H1 (cell line): ENCODE measurements around the gene SHISA6. TPM values are rescaled to one million over a fixed set of nuclear protein-coding genes. Genes with fewer than 3 reads are reported as not detected.

Experiments
- CTCF ChIA-PET: fragments of 300-600 bp; sonication (Branson Sonifier 250); formaldehyde crosslinking; loops from one replicate; lab custom pipeline; 2021; ENCODE audit not compliant: partially characterized antibody; lab: Charles Lee
- POLR2A ChIA-PET: fragments of 300-600 bp; sonication (Branson Sonifier 250); formaldehyde crosslinking; loops from one replicate; lab custom pipeline; 2021; ENCODE audit warnings: inconsistent platforms; ENCODE audit not compliant: partially characterized antibody; lab: Charles Lee
- DNase-seq, 2 experiments: peaks; one replicate each; pipeline versions ENCODE4 v3.0.0 to v3.0.0-alpha.2; 2010 to 2022; ENCODE audit warnings: low spot score in 2 of 2, low read depth in 1 of 2, mixed read lengths in 1 of 2
- FAIRE-seq: peaks from 2 replicates; lab custom pipeline; 2011; peaks lifted over from hg19 to GRCh38; lab: Jason Lieb, UNC
- H2AFZ ChIP-seq: 2 replicates; pipeline ENCODE4 v1.8.1; 2012; ENCODE audit warnings: low read length, inconsistent platforms
- H2AK5ac ChIP-seq: 2 replicates; pipeline ENCODE4 v1.6.1; 2013; ENCODE audit warnings: low read depth, low read length
- H2BK120ac ChIP-seq: replicated peaks from 2 replicates; pipeline ENCODE3; 2013; ENCODE audit warnings: low read depth, low read length, inconsistent platforms
- H2BK12ac ChIP-seq: 2 replicates; pipeline ENCODE4 v1.6.1; 2013; ENCODE audit warnings: low read depth, low read length
- H2BK15ac ChIP-seq: 2 replicates; pipeline ENCODE4 v1.6.1; 2013; ENCODE audit warnings: low read length
- H2BK20ac ChIP-seq: 2 replicates; pipeline ENCODE4 v1.6.1; 2013; ENCODE audit warnings: low read length
- H2BK5ac ChIP-seq: 2 replicates; pipeline ENCODE4 v1.6.1; 2013; ENCODE audit warnings: low read depth, low read length
- H3K14ac ChIP-seq: 2 replicates; pipeline ENCODE4 v1.6.1; 2013; ENCODE audit warnings: inconsistent platforms; ENCODE audit not compliant: insufficient read length
- H3K18ac ChIP-seq: 2 replicates; pipeline ENCODE4 v1.6.1; 2013; ENCODE audit warnings: low read length; ENCODE audit errors: extremely low read depth
- H3K23ac ChIP-seq: 2 replicates; pipeline ENCODE4 v1.6.1; 2013; ENCODE audit warnings: inconsistent platforms; ENCODE audit not compliant: insufficient read length
- H3K23me2 ChIP-seq: 2 replicates; pipeline ENCODE4 v1.6.1; 2013; ENCODE audit warnings: low read depth, low read length
- H3K27ac ChIP-seq: 2 replicates; pipeline ENCODE4 v1.6.1; 2011; ENCODE audit warnings: low read depth, low read length, inconsistent platforms
- H3K27me3 ChIP-seq, 4 experiments: replicated peaks in 1 of 4; 1 replicate in 1 of 4; 2 replicates in 3 of 4; pipeline versions ENCODE4 v1.6.1 to v1.8.1; 2011 to 2013; ENCODE audit warnings: low read length in 3 of 4, mild to moderate bottlenecking in 3 of 4, inconsistent platforms in 2 of 4, mixed read lengths in 2 of 4, moderate library complexity in 1 of 4; ENCODE audit not compliant: control insufficient read depth in 3 of 4, insufficient read depth in 3 of 4; ENCODE audit errors: extremely low read depth in 1 of 4
- H3K36me3 ChIP-seq, 4 experiments: 2 replicates each; pipeline versions ENCODE4 v1.6.1 to v1.8.1; 2011 to 2013; ENCODE audit warnings: mild to moderate bottlenecking in 4 of 4, low read length in 3 of 4, moderate library complexity in 2 of 4, control low read depth in 1 of 4, inconsistent platforms in 1 of 4; ENCODE audit not compliant: insufficient read depth in 4 of 4, control insufficient read depth in 2 of 4
- H3K4ac ChIP-seq: replicated peaks from 2 replicates; pipeline ENCODE3; 2013; ENCODE audit warnings: low read length, low read depth, mixed read lengths, inconsistent platforms; ENCODE audit not compliant: insufficient read length
- H3K4me1 ChIP-seq, 4 experiments: replicated peaks in 1 of 4; 1 replicate in 1 of 4; 2 replicates in 3 of 4; pipeline versions ENCODE4 v1.6.1 to v1.8.1; 2011 to 2013; ENCODE audit warnings: low read length in 3 of 4, inconsistent platforms in 2 of 4, mixed read lengths in 1 of 4; ENCODE audit not compliant: insufficient read depth in 4 of 4, control insufficient read depth in 3 of 4
- H3K4me2 ChIP-seq, 2 experiments: 2 replicates each; pipeline versions ENCODE4 v1.6.1 to v1.8.1; 2011 to 2013; ENCODE audit warnings: low read depth in 2 of 2, low read length in 2 of 2, control low read depth in 1 of 2, inconsistent platforms in 1 of 2, mild to moderate bottlenecking in 1 of 2; ENCODE audit not compliant: insufficient read depth in 1 of 2
- H3K4me3 ChIP-seq, 4 experiments: fragments of 200-600, 300-600 bp in 1 of 4; sonication (generic), shearing (Covaris generic), sonication (Bioruptor Twin) in 1 of 4; 2 replicates each; pipeline versions ENCODE4 v1.5.1 to v1.8.1; 2011 to 2016; ENCODE audit warnings: low read length in 4 of 4, low read depth in 3 of 4, control low read depth in 2 of 4, inconsistent platforms in 2 of 4, mild to moderate bottlenecking in 2 of 4, mixed read lengths in 1 of 4, moderate library complexity in 1 of 4; ENCODE audit not compliant: insufficient read depth in 2 of 4; ENCODE audit errors: extremely low read depth in 1 of 4
- H3K56ac ChIP-seq: replicated peaks from 2 replicates; pipeline ENCODE3; 2013; ENCODE audit warnings: low read depth, mild to moderate bottlenecking, mixed read lengths, low read length, inconsistent platforms; ENCODE audit not compliant: insufficient read length
- H3K79me1 ChIP-seq: 2 replicates; pipeline ENCODE4 v1.6.1; 2013; ENCODE audit warnings: low read depth, low read length, control low read depth
- H3K79me2 ChIP-seq, 2 experiments: 2 replicates each; pipeline versions ENCODE4 v1.6.1 to v1.8.1; 2012 to 2013; ENCODE audit warnings: low read length in 2 of 2, mild to moderate bottlenecking in 2 of 2, inconsistent platforms in 1 of 2; ENCODE audit not compliant: insufficient read depth in 2 of 2, control insufficient read depth in 1 of 2
- H3K9ac ChIP-seq, 4 experiments: replicated peaks in 1 of 4; 1 replicate in 1 of 4; 2 replicates in 3 of 4; pipeline versions ENCODE4 v1.6.1 to v1.8.1; 2011 to 2013; ENCODE audit warnings: low read depth in 3 of 4, low read length in 3 of 4, control low read depth in 2 of 4, mild to moderate bottlenecking in 2 of 4, moderate library complexity in 2 of 4, inconsistent platforms in 1 of 4; ENCODE audit errors: extremely low read depth in 1 of 4
- H3K9me3 ChIP-seq, 2 experiments: 2 replicates each; pipeline versions ENCODE4 v1.6.1 to v1.8.1; 2012 to 2013; ENCODE audit warnings: mild to moderate bottlenecking in 2 of 2, moderate library complexity in 2 of 2, control low read depth in 1 of 2, inconsistent platforms in 1 of 2, low read depth in 1 of 2, low read length in 1 of 2, mixed read lengths in 1 of 2; ENCODE audit not compliant: insufficient read depth in 2 of 2
- H4K20me1 ChIP-seq, 2 experiments: replicated peaks in 1 of 2; 2 replicates each; pipeline versions ENCODE3 to v1.8.1; 2011 to 2013; ENCODE audit warnings: inconsistent platforms in 2 of 2, low read length in 2 of 2, mild to moderate bottlenecking in 1 of 2; ENCODE audit not compliant: insufficient read depth in 2 of 2, control insufficient read depth in 1 of 2
- H4K5ac ChIP-seq: 2 replicates; pipeline ENCODE4 v1.6.1; 2013; ENCODE audit warnings: low read length, low read depth, mixed read lengths, inconsistent platforms; ENCODE audit not compliant: insufficient read length
- H4K8ac ChIP-seq: 2 replicates; pipeline ENCODE4 v1.8.0; 2013; ENCODE audit warnings: mild to moderate bottlenecking, moderate library complexity, low read length, inconsistent platforms; ENCODE audit not compliant: insufficient read depth; ENCODE audit errors: extremely low read depth
- H4K91ac ChIP-seq: replicated peaks from 2 replicates; pipeline ENCODE3; 2013; ENCODE audit warnings: low read length, mixed read lengths, inconsistent platforms; ENCODE audit not compliant: insufficient read length
- EGR1 ChIP-seq: IDR thresholded peaks from 2 replicates; pipeline ENCODE4 v1.6.1; 2011; ENCODE audit warnings: low read depth, low read length, borderline replicate concordance
- EP300 ChIP-seq, 2 experiments: IDR thresholded peaks; 1 replicate in 1 of 2; 2 replicates in 1 of 2; pipeline ENCODE4 v1.6.1; 2011 to 2012; ENCODE audit warnings: low read depth in 2 of 2, low read length in 2 of 2, mild to moderate bottlenecking in 2 of 2, borderline replicate concordance in 1 of 2, inconsistent platforms in 1 of 2, moderate library complexity in 1 of 2
- GABPA ChIP-seq: IDR thresholded peaks from 2 replicates; pipeline ENCODE4 v1.6.1; 2011; ENCODE audit warnings: mild to moderate bottlenecking, low read length, moderate library complexity, borderline replicate concordance; ENCODE audit not compliant: insufficient read depth
- KDM1A ChIP-seq: fragments of 200-600, 300-600 bp; sonication (generic); IDR thresholded peaks from 2 replicates; pipeline ENCODE4 v1.7.1; 2016; ENCODE audit warnings: mild to moderate bottlenecking, low read length, borderline replicate concordance
- KDM5A ChIP-seq: fragments of 200-600 bp; IDR thresholded peaks from 2 replicates; pipeline ENCODE4 v1.7.1; 2012; ENCODE audit warnings: mild to moderate bottlenecking, low read length, inconsistent platforms, mixed read lengths
- MAX ChIP-seq: IDR thresholded peaks from 2 replicates; pipeline ENCODE4 v1.6.1; 2012; ENCODE audit warnings: inconsistent platforms
- POLR2A ChIP-seq, 2 experiments: IDR thresholded peaks; 1 replicate in 1 of 2; 2 replicates in 1 of 2; pipeline ENCODE4 v1.6.1; 2011; ENCODE audit warnings: low read depth in 2 of 2, low read length in 2 of 2, mild to moderate bottlenecking in 2 of 2; ENCODE audit errors: control extremely low read depth in 1 of 2
- SIN3A ChIP-seq, 2 experiments: IDR thresholded peaks in 1 of 2; conservative IDR thresholded peaks in 1 of 2; 2 replicates each; pipeline ENCODE4 v1.6.1; 2011 to 2012; ENCODE audit warnings: low read length in 2 of 2, improper control_type of control experiment in 1 of 2, low read depth in 1 of 2, mild to moderate bottlenecking in 1 of 2
- WGBS, 2 experiments: shearing (Covaris generic) in 1 of 2; methylation state at CpG; one replicate each; pipeline versions ENCODE4 v1.1.6 to v1.1.7; 2013 to 2015; ENCODE audit warnings: low lambda C conversion rate in 2 of 2, mixed read lengths in 2 of 2, inconsistent platforms in 1 of 2, low coverage in 1 of 2, missing lambda C conversion rate in 1 of 2; ENCODE audit not compliant: insufficient replicate concordance in 2 of 2, insufficient coverage in 1 of 2, insufficient read length in 1 of 2; ENCODE audit errors: extremely low coverage in 1 of 2, missing lambda C conversion rate in 1 of 2; 5-methylcytosine and 5-hydroxymethylcytosine counted together
- polyA plus RNA-seq, 7 experiments: library from polyadenylated mRNA; depleted of rRNA in 3 of 7; stranded (reverse) in 5 of 7; unstranded in 2 of 7; fragments of >200 nt in 5 of 7; fragments of 200-250 nt in 2 of 7; gene quantifications; 1 replicate in 5 of 7; 2 replicates in 1 of 7; 4 replicates in 1 of 7; pipeline versions ENCODE4 v1.2.1 to v1.2.3, GENCODE V29; 2011 to 2013; ENCODE audit warnings: missing spikeins in 2 of 7, mixed read lengths in 2 of 7
- total RNA-seq: library from RNA; stranded (reverse); fragmentation: NEBNext Ultra II Directional; extraction: Animal tissue kit (Norgen Biotek cat#: 25700); gene quantifications from 2 replicates; pipeline ENCODE4 v1.2.1, GENCODE V29; 2021

SHISA6 gene
- total and polyA plus RNA-seq, 2 of the 8 experiments (the other 6 are each of a cell fraction or from before 2014, with no cell fraction given), result 2.9 to 4.8 TPM

GRCh38 chr17:11332706-11333105, 91.7 kb downstream of the SHISA6 start:
- Histone ChIP-seq H2BK20ac (0 out of 2 replicates have a peak overlapping the region, but pooled peaks have one; percentile 22), H2BK15ac (no peak overlapping the region), H3K79me1 (no peaks in the 10 kb centered on the region), H4K8ac (no peak overlapping the region), H2AK5ac (no peak overlapping the region), H3K14ac (no peak overlapping the region), H4K5ac (no peak overlapping the region), H2BK12ac (no peak overlapping the region), H2BK5ac (no peak overlapping the region), H3K23me2 (no peaks in the 10 kb centered on the region), H3K79me2 (no peaks in the 10 kb centered on the region), H3K4me2 (no peak overlapping the region), H3K23ac (no peak overlapping the region), H3K4me3 (no peak overlapping the region), H4K91ac (no peak overlapping the region), H3K9ac (no peak overlapping the region), H3K9me3 (no peaks in the 10 kb centered on the region), H2AFZ (no peak overlapping the region), H4K20me1 (no peaks in the 10 kb centered on the region), H3K56ac (no peak overlapping the region), H3K4ac (no peak overlapping the region), H3K36me3 (no peaks in the 10 kb centered on the region), H3K27me3 (no peaks in the 10 kb centered on the region), H3K4me1 (peaks cover 0 to 19% (median 5%) of the 10 kb centered on the region in 4 experiments; a peak in 6 of 7 replicates), H3K27ac (no peak overlapping the region), H3K18ac (no peak overlapping the region), H2BK120ac (no peak overlapping the region)
- ChIA-PET POLR2A (no interaction called here), CTCF (no interaction called here)
- TF ChIP-seq GABPA (no peak), KDM1A (no peak), MAX (no peak), EP300 (IDR thresholded peaks at IDR 0.05; ENCODE audit: borderline replicate concordance in 1 of 2, low read depth in 2 of 2, low read length in 2 of 2) (no peak), KDM5A (no peak), POLR2A (IDR thresholded peaks at IDR 0.05; ENCODE audit: control extremely low read depth in 1 of 2, low read depth in 2 of 2, low read length in 2 of 2) (no peak), SIN3A (conservative IDR thresholded peaks at IDR 0.05 in 1 of 2, IDR thresholded peaks at IDR 0.05 in 1 of 2; ENCODE audit: low read depth in 1 of 2, low read length in 2 of 2) (no peak), EGR1 (no peak)
- 87% methylated on average over 7 of the region's 7 CpGs; no CpG with 5 or more reads in 1 of the 2 experiments for WGBS, 2 experiments
- FAIRE-seq (no peak), DNase-seq (no peak)
